ENCODE data around the gene SRP68. TPM values are rescaled to one million over a fixed set of nuclear protein-coding genes. Genes with fewer than 3 reads are reported as not detected.

The SRP68 gene
- polyA plus RNA-seq, 1 of the 3 experiments (the other 2 are of a cell fraction), result 76.8 TPM

GRCh38 chr17:76081295-76082210, 9.2 kb upstream of the SRP68 start:
- peak; percentile 50 for DNase-seq
- Histone ChIP-seq H3F3A (replicated peaks; ENCODE audit: insufficient read depth) (peaks cover 23% of the 10 kb centered on the region), H3K9me3 (no peaks in the 10 kb centered on the region), H4K20me1 (ENCODE audit: insufficient read depth) (no peaks in the 10 kb centered on the region; the same call in 1 of the 2 replicates), H3K9ac (no peak overlapping the region), H3K79me2 (ENCODE audit: insufficient read depth) (no peaks in the 10 kb centered on the region), H3K4me1 (ENCODE audit: control insufficient read depth in 1 of 2, insufficient read depth in 2 of 2, low read depth in 1 of 2, low read length in 1 of 2) (peaks cover 0 to 32% of the 10 kb centered on the region in 2 experiments; a peak in 1 of 4 replicates), H3K36me3 (replicated peaks in 1 of 2; ENCODE audit: control insufficient read depth in 1 of 2, insufficient read depth in 2 of 2, low read length in 1 of 2) (peaks cover 18 to 41% of the 10 kb centered on the region in 2 experiments), H3K4me3 (ENCODE audit: low read depth in 2 of 2, low read length in 1 of 2) (no peak overlapping the region), H3K27me3 (ENCODE audit: insufficient read depth) (peaks cover 41% of the 10 kb centered on the region), H3K4me2 (no peak overlapping the region), H2AFZ (ENCODE audit: low read depth) (no peak overlapping the region), H3K9me2 (no peaks in the 10 kb centered on the region), H3K27ac (ENCODE audit: low read depth in 2 of 2, low read length in 1 of 2) (no peak overlapping the region)
- WGBS (ENCODE audit: low lambda C conversion rate), result 80% methylated on average over 22 of the region's 27 CpGs
- CTCF ChIA-PET, result interaction anchor here (0.8 to 7.8 kb wide), 9 partner anchors 8 to 198 kb away, joined by 3 to 64 read pairs (median 6); no protein-coding TSS in a partner anchor
- TF ChIP-seq CHD2 (IDR thresholded peaks at IDR 0.05; ENCODE audit: low read length, partially characterized antibody) (no peak), FOXJ3 (CRISPR knock-in tag; IDR thresholded peaks at IDR 0.05) (no peak), FOXM1 (IDR thresholded peaks at IDR 0.05; ENCODE audit: low read depth) (no peak), MEF2A (IDR thresholded peaks at IDR 0.05; ENCODE audit: borderline replicate concordance, low read depth) (no peak), TCF12 (IDR thresholded peaks at IDR 0.05) (no peak), ELF1 (IDR thresholded peaks at IDR 0.05) (no peak), RXRA (IDR thresholded peaks at IDR 0.05; ENCODE audit: borderline replicate concordance, low read depth) (no peak), TAF1 (IDR thresholded peaks at IDR 0.05; ENCODE audit: borderline replicate concordance, low read depth, low read length) (no peak), CTCF (IDR thresholded peaks at IDR 0.05) (no peak), RCOR1 (IDR thresholded peaks at IDR 0.05; ENCODE audit: low read length) (no peak), MAX (IDR thresholded peaks at IDR 0.05; ENCODE audit: low read depth) (no peak), POLR2AphosphoS5 (IDR thresholded peaks at IDR 0.05; ENCODE audit: low read depth, low read length) (no peak), JUND (IDR thresholded peaks at IDR 0.05) (no peak), GABPA (IDR thresholded peaks at IDR 0.05; ENCODE audit: low read depth) (no peak)
- TF ChIP-seq, protein P1, sequence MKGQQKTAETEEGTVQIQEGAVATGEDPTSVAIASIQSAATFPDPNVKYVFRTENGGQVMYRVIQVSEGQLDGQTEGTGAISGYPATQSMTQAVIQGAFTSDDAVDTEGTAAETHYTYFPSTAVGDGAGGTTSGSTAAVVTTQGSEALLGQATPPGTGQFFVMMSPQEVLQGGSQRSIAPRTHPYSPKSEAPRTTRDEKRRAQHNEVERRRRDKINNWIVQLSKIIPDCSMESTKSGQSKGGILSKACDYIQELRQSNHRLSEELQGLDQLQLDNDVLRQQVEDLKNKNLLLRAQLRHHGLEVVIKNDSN (IDR thresholded peaks at IDR 0.05; ENCODE audit: borderline replicate concordance, low read depth), result no peak
- TF ChIP-seq, protein P2, sequence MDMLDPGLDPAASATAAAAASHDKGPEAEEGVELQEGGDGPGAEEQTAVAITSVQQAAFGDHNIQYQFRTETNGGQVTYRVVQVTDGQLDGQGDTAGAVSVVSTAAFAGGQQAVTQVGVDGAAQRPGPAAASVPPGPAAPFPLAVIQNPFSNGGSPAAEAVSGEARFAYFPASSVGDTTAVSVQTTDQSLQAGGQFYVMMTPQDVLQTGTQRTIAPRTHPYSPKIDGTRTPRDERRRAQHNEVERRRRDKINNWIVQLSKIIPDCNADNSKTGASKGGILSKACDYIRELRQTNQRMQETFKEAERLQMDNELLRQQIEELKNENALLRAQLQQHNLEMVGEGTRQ (IDR thresholded peaks at IDR 0.05; ENCODE audit: borderline replicate concordance, low read depth, low read length), result no peak
- TF ChIP-seq, protein P3, sequence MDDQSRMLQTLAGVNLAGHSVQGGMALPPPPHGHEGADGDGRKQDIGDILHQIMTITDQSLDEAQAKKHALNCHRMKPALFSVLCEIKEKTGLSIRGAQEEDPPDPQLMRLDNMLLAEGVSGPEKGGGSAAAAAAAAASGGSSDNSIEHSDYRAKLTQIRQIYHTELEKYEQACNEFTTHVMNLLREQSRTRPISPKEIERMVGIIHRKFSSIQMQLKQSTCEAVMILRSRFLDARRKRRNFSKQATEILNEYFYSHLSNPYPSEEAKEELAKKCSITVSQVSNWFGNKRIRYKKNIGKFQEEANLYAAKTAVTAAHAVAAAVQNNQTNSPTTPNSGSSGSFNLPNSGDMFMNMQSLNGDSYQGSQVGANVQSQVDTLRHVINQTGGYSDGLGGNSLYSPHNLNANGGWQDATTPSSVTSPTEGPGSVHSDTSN (IDR thresholded peaks at IDR 0.05), result no peak
- POLR2A ChIA-PET, result interaction anchor here (0.6 to 3.4 kb wide), 4 partner anchors 11 to 62 kb away, joined by 3 to 20 read pairs (median 5); no protein-coding TSS in a partner anchor
